GM12872 (cell line): Measurements from ENCODE around the gene BSG.

Experiments used
- TF ChIP-seq, protein P1 (sequence below): IDR thresholded peaks from 3 replicates; pipeline ENCODE4 v1.5.1; 2011; ENCODE audit warnings: low read depth, mild to moderate bottlenecking, low read length, moderate library complexity; ENCODE audit not compliant: insufficient read depth

Gene BSG

GRCh38 chr19:575527-576506 is 3.4 kb downstream of the BSG start:
- TF ChIP-seq, protein P1, sequence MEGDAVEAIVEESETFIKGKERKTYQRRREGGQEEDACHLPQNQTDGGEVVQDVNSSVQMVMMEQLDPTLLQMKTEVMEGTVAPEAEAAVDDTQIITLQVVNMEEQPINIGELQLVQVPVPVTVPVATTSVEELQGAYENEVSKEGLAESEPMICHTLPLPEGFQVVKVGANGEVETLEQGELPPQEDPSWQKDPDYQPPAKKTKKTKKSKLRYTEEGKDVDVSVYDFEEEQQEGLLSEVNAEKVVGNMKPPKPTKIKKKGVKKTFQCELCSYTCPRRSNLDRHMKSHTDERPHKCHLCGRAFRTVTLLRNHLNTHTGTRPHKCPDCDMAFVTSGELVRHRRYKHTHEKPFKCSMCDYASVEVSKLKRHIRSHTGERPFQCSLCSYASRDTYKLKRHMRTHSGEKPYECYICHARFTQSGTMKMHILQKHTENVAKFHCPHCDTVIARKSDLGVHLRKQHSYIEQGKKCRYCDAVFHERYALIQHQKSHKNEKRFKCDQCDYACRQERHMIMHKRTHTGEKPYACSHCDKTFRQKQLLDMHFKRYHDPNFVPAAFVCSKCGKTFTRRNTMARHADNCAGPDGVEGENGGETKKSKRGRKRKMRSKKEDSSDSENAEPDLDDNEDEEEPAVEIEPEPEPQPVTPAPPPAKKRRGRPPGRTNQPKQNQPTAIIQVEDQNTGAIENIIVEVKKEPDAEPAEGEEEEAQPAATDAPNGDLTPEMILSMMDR = no peak

DNA sequence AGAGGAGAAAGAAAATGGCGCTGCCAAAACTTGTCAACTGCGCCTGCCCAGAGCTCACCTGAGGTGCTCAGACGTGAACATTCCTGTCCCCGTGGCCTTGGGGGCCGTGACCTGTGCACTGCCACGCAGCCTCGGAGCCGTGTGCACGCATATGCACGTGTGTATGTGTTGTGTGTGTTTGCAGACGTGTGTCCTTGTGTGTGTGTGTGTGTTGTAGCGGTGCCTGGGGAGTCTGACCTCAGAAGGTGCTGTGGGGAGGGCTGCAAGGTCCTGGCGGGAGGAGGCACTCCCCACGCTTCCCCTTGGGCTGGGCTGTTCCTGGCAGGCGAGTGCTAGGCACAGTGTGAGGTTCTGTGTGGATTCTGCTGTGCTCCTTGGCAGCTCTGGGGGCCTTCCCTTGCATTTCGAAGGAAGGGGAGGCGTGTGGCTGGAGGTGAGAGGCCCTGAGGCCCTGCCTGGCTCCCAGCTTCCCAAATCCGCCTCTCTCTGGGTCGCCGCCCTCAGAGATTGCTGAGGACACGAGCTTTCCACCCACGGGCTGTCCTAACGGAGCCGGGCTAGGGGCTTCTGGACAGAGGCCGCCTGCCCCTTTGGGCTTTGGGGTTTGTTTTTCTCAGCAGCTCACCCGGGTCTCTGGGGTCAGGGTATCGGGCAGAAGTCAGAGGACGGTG is 4.5 kb downstream of the BSG start:
- TF ChIP-seq, protein P1 = no peak

DNA sequence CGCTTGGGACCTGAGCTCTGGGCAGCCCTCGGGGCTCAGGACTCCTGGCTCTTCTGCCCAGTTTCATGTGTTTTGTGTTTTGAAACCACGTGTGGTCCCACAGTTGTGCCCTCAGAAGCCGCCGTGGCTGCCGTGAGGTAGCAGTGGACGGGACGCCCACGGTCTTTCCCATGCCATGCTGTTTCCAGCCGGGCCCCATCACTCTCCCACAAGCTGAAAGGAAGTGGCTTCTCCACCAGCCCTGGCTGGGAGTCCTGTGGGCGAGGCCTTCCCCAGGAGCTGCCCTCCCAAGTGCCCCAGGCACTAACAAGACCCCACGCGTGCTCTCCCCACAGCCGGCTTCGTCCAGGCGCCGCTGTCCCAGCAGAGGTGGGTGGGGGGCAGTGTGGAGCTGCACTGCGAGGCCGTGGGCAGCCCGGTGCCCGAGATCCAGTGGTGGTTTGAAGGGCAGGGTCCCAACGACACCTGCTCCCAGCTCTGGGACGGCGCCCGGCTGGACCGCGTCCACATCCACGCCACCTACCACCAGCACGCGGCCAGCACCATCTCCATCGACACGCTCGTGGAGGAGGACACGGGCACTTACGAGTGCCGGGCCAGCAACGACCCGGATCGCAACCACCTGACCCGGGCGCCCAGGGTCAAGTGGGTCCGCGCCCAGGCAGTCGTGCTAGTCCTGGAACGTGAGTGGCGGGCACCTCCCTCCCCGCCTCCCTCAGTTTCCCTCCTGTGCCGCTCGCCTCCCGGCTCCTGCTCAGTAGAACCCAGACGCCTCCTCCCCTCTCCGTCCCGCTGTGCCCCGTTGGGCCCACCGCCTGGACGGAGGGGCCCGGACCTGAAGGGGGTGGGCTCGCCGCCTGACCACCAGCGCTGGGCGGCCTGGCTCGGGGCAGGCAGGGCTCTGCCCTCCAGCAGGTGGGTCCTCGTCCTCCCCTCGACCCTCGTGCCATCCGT is 5.3 kb downstream of the BSG start:
- TF ChIP-seq, protein P1 = no peak

DNA sequence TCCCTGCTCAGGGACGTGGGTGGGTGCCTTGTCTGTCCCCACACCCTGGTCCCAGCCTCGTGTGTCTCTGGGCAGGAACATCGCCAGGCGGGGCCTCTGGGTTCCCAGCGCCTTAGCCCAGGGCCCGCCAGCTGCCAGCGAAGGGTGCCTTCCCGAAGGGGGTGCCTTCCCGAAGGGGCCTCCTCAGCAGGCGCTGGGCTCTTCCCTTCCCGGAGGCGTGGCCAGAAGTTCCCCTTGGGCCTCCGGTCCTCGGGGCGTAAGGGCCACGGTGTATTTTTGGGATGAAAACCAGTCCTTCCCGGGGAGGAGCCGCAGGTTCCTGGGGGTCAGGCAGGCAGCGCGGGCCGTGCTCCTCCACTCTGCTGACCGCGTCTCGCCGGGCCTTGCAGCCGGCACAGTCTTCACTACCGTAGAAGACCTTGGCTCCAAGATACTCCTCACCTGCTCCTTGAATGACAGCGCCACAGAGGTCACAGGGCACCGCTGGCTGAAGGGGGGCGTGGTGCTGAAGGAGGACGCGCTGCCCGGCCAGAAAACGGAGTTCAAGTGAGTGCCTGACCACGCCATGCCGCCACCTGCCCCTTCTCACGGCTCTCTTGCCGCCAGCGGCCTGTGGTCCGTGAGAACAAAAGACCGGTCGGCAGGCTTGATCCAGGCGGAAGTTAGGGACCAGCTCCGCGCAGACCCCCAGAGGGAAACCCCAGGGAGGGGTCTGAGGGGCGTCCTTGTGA is 6.9 kb downstream of the BSG start:
- TF ChIP-seq, protein P1 = no peak

- TF ChIP-seq, protein P1 = no peak
Measured at GRCh38 chr19:579842-580155, 7.4 kb downstream of the BSG start.

- TF ChIP-seq, protein P1 = no peak
Measured at GRCh38 chr19:580274-580835, 8.0 kb downstream of the BSG start.
